ENCODE data around the gene SORCS3. TPM values are rescaled to one million over a fixed set of nuclear protein-coding genes. Genes with fewer than 3 reads are reported as not detected.

SORCS3 gene
- total RNA-seq, 1 experiment from 2014 or later: not detected

- in situ Hi-C loops (cut with HindIII; ENCODE audit: low pct_unique_long_range_greater_than_20kb, low sequenced_read_pairs) (no loop called here), intact Hi-C loops (cut with micrococcal nuclease; ENCODE audit: unreplicated experiment) (no loop called here)
- no peaks in the 10 kb centered on the region for H3K4me1 ChIP-seq (ENCODE audit: control insufficient read depth, insufficient read depth, low read length)
- CTCF ChIA-PET: no interaction called here
- no TSS peak for BruUV-seq (replicated peaks)
- H3K4me3 ChIP-seq (ENCODE audit: low read depth in 2 of 2, low read length in 2 of 2): no peak overlapping the region
- POLR2A ChIA-PET: no interaction called here
- H3K27me3 ChIP-seq (ENCODE audit: control insufficient read depth, insufficient read depth, low read length): no peaks in the 10 kb centered on the region
- DNase-seq (ENCODE audit: low read depth, low spot score): no peak
- no peak overlapping the region for H3K27ac ChIP-seq (ENCODE audit: low read length)
- H3K36me3 ChIP-seq (ENCODE audit: control insufficient read depth, insufficient read depth, low read length): no peaks in the 10 kb centered on the region
- no peak for ATAC-seq
- TF ChIP-seq TCF7L2 (IDR thresholded peaks at IDR 0.05; ENCODE audit: low read depth, low read length) (no peak), SIN3A (IDR thresholded peaks at IDR 0.05; ENCODE audit: borderline replicate concordance, insufficient read depth, low read depth, low read length) (no peak), REST (IDR thresholded peaks at IDR 0.05; ENCODE audit: insufficient read depth in 1 of 2, low read depth in 2 of 2, low read length in 1 of 2) (no peak), CTCF (IDR thresholded peaks at IDR 0.05) (no peak)
- H3K9me3 ChIP-seq (ENCODE audit: control insufficient read depth, insufficient read depth, low read depth, low read length): no peaks in the 10 kb centered on the region
These were observed 504.6 kb downstream of the SORCS3 start for GRCh38 chr10:105145711-105146110.

- no peaks in the 10 kb centered on the region for H3K9me3 ChIP-seq (ENCODE audit: control insufficient read depth, insufficient read depth, low read depth, low read length)
- in situ Hi-C loops (cut with HindIII; ENCODE audit: low pct_unique_long_range_greater_than_20kb, low sequenced_read_pairs): no loop called here
- H3K4me3 ChIP-seq (ENCODE audit: low read depth in 2 of 2, low read length in 2 of 2): no peak overlapping the region
- BruUV-seq (replicated peaks): no TSS peak
- TF ChIP-seq SIN3A (IDR thresholded peaks at IDR 0.05; ENCODE audit: borderline replicate concordance, insufficient read depth, low read depth, low read length) (no peak), TCF7L2 (IDR thresholded peaks at IDR 0.05; ENCODE audit: low read depth, low read length) (no peak), REST (IDR thresholded peaks at IDR 0.05; ENCODE audit: insufficient read depth in 1 of 2, low read depth in 2 of 2, low read length in 1 of 2) (no peak), CTCF (IDR thresholded peaks at IDR 0.05) (no peak), POLR2AphosphoS5 (IDR thresholded peaks at IDR 0.05; ENCODE audit: low read depth, low read length) (no peak)
- intact Hi-C loops (cut with micrococcal nuclease; ENCODE audit: unreplicated experiment): no loop called here
- no peaks in the 10 kb centered on the region for H3K36me3 ChIP-seq (ENCODE audit: control insufficient read depth, insufficient read depth, low read length)
- H3K27ac ChIP-seq (ENCODE audit: low read length): no peak overlapping the region
- ATAC-seq: no peak
- ChIA-PET CTCF (no interaction called here), POLR2A (no interaction called here)
- no peak for DNase-seq (ENCODE audit: low read depth, low spot score)
- no peaks in the 10 kb centered on the region for H3K27me3 ChIP-seq (ENCODE audit: control insufficient read depth, insufficient read depth, low read length)
- no peaks in the 10 kb centered on the region for H3K4me1 ChIP-seq (ENCODE audit: control insufficient read depth, insufficient read depth, low read length)
These were observed 505.3 kb downstream of the SORCS3 start for GRCh38 chr10:105146436-105146835.
